HG03460 (cell line): ENCODE data around the gene CCNQ.

Experiments used
- ATAC-seq: cut with Tn5 transposase; IDR thresholded peaks from one replicate; pipeline ENCODE4 v1.9.1; 2021; ENCODE audit not compliant: unreplicated experiment

The CCNQ gene

GRCh38 chrX:153596981-153597750, 1.8 kb downstream of the CCNQ start:
- no peak for ATAC-seq

DNA sequence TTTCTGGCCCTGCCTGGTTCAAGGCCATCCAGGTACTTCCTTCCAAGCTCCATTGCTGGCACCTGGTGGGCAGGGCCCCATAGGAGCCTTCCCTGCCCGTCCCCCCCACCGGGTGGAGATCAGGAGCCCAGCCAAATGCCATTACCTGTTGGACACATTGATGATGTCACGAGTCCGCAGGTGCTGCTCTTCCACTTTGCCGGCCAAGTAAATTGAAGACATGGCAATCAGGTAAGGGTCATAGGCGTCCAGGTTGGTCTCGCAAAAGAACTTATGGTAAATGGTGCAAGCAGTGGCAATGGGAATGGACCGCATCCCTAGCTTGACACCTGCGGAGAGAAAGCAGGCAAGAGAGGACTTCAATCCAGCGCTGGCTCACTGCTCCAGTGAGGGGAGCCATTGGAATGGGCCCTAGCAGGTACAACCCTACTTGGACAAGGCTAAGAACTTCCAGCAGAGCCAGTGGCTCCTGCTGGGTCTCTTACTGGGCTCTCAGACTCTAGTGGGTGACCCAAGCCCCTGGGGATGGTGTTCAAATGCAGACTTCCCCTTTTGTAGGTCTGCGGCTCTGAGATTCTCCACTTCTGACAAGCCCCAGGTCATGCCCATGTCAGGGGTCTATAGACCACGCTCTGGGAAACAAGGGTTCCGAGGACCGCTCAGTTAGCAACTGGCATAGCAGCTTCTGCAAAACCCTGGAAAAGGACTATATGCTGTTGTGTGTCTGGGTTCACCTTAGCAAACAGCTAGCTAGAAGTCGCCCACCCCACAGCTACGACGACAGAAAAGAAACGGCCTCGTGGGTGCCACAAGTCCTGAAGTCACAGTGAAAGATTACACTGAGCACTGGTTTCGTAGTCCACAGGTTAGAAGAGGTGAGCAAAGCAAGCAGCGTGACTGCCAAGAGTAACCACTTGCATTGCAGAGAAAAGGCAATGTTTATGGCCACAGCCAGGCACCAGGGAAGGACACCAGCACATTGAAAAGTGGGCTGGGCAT, 2.8 kb downstream of the CCNQ start:
- ATAC-seq: no peak

DNA sequence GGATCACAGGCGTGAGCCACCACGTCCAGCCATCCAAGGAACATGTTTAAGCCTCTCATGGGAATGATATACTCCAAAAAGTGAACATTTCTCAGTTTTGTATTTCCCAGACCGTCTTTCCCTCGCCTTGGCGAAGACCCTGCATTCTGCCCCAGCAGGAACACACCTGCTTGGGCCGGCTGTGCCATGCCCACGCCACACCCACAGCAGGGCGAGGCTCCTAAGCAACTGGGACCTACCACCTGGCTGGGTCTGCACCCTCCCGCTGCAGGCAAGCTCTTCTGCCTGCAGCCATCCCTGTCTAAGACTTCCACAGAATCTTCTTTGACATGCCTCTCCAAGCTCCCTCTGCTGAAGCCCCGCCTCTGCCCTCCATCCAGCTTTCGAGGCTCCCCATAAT, 3.6 kb downstream of the CCNQ start:
- ATAC-seq: no peak

DNA sequence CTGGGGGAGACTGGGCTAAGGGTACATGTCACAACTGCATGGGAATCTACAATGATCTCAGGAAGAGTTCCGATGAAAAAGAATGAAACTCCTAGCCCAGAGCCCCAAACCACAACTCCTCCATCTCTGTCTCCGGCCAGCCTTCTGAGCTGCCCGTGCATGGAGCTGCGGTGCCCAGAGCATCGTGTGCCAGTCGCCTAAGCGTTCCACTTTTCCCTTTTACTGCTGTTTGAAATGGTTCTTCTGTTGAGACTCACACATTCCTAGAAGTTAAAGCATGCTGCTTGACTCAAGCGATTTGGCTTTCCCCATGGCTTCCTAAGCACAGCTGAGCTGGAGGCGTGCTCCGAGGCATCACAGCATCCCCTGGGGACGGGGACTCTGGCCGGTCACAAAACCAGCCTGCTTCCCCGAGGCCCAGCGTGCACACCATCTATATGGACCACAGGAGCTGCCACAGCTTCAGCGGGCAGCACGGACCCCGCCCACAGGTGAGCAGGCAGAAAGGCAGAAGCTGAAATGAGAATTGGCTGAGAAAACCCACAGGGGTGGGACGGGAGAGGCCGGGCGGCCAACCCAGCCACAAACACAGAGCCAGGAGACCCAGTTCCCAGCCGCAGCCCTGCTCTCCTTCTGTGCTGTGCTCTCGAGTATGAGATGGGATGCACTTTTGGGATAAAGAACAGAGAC, 5.0 kb downstream of the CCNQ start:
- no peak for ATAC-seq

DNA sequence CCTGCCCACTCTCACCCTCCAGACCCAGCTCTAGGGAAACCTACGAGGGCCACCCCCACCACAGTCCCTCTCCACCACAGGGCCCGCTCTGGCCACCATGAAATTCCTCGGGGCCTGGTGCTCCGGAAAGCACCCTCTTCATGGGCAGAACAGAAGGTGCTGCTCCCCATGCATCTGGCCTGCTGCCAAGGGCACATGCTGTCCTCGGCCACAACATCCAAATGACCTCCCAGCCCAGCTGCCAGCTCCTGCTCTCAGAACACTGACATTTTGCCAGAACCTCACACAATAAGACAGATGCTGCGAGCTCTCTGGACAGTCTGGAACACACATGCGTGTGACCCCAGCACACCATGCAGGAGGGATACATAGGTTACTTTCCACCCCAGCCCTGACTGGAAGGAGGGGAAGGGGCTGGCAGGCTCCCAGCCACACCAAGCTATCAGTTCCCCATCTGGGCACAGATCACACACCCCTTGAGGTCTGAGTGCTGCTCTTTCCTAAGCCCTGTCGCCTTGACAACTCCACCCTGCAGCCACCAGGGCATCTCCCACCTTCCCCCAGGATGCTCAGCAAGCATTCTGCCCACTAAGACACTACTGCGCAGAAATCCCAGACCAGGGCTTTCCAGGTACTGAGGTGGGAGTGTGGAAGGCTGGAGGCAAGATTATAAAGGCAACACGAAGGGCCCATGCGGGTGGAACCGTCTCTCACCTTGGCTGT, 5.8 kb downstream of the CCNQ start:
- no peak for ATAC-seq

DNA sequence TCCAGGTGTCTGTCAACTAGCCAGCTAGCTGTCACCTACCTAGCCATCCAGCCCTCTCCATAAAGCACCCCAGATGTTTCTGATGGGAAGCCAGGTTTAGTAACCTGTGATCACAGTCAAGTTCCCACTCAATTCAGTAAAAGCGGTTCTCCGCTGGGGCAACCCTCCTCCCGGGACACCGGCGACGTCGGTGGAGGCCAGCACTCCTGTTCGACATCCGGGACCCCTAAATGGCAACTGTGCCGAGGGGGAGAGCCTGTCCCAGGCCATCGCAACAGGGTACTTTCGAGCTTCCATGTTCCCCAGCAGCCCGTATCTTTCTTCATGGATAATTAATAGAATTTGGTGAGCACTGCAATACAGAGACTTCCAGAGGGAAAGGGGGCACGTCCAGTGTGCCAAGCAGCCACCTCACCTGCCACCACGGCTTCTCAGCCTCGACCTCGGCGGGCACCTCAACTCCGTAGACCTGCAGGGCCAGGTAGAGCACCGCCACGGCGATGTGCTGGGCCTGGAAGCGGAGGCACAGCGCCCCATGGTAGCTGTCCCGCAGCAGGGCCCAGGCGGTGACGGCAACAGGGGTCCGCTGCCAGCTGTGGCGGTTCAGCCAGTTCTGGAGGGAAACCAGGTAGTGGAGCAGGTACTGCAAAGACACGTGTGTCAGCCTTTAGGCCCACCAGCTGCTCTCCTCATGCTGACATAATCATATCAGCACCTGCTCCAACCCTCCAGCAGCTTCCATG, 6.7 kb downstream of the CCNQ start:
- ATAC-seq: no peak

DNA sequence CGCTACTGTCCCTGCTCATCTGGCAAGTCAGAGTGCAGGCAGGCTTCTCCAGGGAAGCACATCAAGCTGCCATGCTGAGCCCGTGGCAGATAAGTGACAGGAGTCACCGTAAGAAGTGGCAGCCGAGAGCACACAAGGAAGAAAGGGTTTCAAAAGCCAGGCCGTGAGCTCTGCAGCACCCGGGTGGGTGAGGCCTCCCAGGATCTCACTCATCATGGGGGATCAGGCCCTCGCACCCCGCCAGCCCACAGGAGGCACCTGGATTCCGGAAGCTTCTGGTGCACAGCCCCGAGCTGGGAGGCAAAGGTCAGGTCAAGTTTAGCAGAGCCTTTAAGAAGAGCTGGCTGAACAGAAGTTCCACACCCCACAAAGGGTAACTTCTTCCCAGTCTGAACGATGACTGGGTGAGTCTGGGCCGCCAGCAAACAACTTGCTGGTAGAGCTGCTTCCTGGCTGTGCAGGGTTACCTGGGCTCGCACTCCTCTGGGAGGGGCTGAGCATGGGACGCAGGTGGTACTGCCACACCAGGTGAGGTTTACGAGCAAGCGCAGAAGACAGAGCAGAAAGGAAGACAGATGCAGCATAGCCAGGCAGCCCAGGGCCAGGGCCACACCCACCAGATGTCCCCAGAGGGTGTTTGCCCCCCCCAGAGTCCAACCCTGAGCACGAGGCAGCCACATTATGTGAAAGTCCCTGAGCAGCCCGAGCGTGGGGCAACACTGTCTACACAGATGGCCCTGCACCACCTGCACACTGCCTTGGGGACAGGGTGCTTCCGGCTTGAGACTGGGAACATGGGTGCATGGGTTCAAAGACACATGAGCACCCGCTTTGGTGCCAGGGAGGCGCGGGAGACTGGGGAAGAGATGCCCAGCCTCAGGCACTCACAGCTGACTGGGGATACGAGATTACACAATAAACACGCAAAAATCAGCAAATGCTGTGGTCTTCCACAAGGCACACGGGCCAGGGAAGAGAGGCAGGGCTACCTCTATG, 7.7 kb downstream of the CCNQ start:
- no peak for ATAC-seq

- ATAC-seq: no peak
Measured at GRCh38 chrX:153588782-153589446, 10.0 kb downstream of the CCNQ start.

- ATAC-seq: no peak
Measured at GRCh38 chrX:153588021-153588781, 10.7 kb downstream of the CCNQ start.

- ATAC-seq: no peak
Measured at GRCh38 chrX:153587342-153587741, 11.6 kb downstream of the CCNQ start.

DNA sequence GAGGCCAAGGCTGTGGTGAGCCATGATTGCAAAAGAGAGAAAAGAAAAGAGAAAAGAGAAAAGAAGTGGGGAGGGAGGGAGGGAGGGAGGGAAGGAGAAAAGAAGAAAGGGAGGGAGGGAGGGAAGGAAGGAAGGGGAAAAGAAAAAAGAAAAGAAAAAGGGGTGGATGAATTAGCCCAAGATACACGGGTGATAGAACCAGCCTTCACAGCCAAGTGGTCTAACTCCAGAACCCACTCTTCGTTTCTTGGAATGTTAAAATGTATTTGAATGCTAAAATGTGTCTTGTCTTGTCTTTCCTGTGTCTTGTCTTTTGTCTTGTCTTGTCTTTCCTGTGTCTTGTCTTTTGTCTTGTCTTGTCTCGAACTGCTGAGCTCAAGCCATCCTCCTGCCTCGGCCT, 13.1 kb downstream of the CCNQ start:
- ATAC-seq: no peak

DNA sequence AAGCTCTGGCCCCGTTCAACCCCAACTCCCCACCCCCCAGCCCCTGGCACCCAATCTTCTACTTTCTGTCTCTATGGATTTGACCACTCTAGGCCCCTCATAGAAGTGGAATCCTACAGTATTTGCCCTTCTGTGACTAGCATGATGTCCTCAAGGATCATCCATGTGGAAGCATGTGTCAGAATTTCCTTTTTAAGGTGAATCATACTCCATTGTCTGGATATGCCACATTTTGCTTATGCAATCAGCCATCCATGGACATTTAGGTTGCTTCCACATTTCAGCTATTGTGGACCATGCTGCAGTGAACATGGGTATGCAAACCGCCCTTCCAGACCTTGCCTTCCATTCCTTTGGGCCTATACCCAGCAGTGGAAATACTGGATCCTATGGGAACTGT, 15.5 kb downstream of the CCNQ start:
- ATAC-seq: no peak

GRCh38 chrX:153582896-153583295, 16.0 kb downstream of the CCNQ start:
- ATAC-seq: peak; percentile 100

GRCh38 chrX:153580700-153581386, 18.1 kb downstream of the CCNQ start:
- ATAC-seq: no peak

- no peak for ATAC-seq
Measured at GRCh38 chrX:153578889-153579288, 20.1 kb downstream of the CCNQ start.

- ATAC-seq: no peak
Measured at GRCh38 chrX:153578200-153578835, 20.6 kb downstream of the CCNQ start.

DNA sequence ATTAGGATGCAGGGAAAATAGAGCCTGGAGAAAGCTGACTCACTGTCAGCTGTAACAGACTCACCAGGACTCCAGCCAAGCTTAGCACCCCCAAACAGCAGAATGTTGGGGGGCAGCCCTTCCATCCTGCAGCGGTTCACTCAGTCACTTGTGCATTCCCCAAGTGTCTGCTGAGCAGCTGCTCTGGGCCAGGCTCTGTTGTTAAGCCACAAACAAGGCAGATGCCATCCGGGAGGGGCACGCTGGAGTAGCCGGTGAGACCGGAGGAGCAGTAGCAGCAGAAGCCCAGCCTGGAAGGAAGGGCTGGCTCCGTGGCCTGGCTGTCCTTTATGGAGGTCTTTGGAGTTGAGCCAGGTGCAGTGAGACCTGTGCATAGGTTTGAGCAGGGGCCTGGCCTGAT, 22.0 kb downstream of the CCNQ start:
- ATAC-seq: no peak
